K562 (cell line): ENCODE measurements around the gene TXN. TPM values are rescaled to one million over a fixed set of nuclear protein-coding genes. Genes with fewer than 3 reads are reported as not detected.
A peak's percentile ranks its signal among the peaks of the same experiment; 100 is the strongest.

Experiments
- ELK3 ChIP-seq: fragments of 450-650 bp; formaldehyde crosslinking; IDR thresholded peaks from 2 replicates; pipeline ENCODE4 v1.4.0; 2020; ENCODE audit warnings: mild to moderate bottlenecking
- EWSR1 ChIP-seq: fragments of 450-650 bp; IDR thresholded peaks from 2 replicates; pipeline ENCODE4 v1.6.1; 2018; ENCODE audit warnings: borderline replicate concordance, mild to moderate bottlenecking, low read depth, moderate library complexity; ENCODE audit not compliant: partially characterized antibody
- GATAD2A ChIP-seq: fragments of 450-650 bp; IDR thresholded peaks from 2 replicates; pipeline ENCODE4 v1.6.1; 2017
- KAT8 ChIP-seq: fragments of 450-650 bp; IDR thresholded peaks from 2 replicates; pipeline ENCODE4 v1.6.1; 2016; ENCODE audit warnings: low read depth, mild to moderate bottlenecking
- KLF1 ChIP-seq: fragments of 450-650 bp; IDR thresholded peaks from 2 replicates; pipeline ENCODE4 v1.6.1; 2016; ENCODE audit warnings: missing genetic modification characterization, missing compliant biosample characterization
- NCOA2 ChIP-seq, 2 experiments: fragments of 450-650 bp; IDR thresholded peaks; 2 replicates each; pipeline ENCODE4 v1.6.1; 2018; ENCODE audit warnings: mild to moderate bottlenecking in 2 of 2, moderate library complexity in 1 of 2; ENCODE audit not compliant: partially characterized antibody in 2 of 2
- PCBP1 ChIP-seq: fragments of 200-400 bp; formaldehyde crosslinking; IDR thresholded peaks from 2 replicates; pipeline ENCODE4 v1.6.1; 2018; ENCODE audit warnings: mild to moderate bottlenecking, low read depth, low read length; ENCODE audit not compliant: poor library complexity, severe bottlenecking
- RCOR1 ChIP-seq, 2 experiments: IDR thresholded peaks; 2 replicates each; pipeline ENCODE4 v1.6.1; 2012; ENCODE audit warnings: low read depth in 2 of 2, low read length in 2 of 2, borderline replicate concordance in 1 of 2, improper control_type of control experiment in 1 of 2
- RFX1 ChIP-seq: fragments of 450-650 bp; IDR thresholded peaks from 2 replicates; pipeline ENCODE4 v1.6.1; 2016; ENCODE audit warnings: mild to moderate bottlenecking, moderate library complexity
- SOX6 ChIP-seq: fragments of 450-650 bp; IDR thresholded peaks from 2 replicates; pipeline ENCODE4 v1.6.1; 2014; ENCODE audit warnings: mild to moderate bottlenecking
- TARDBP ChIP-seq: fragments of 450-650 bp; IDR thresholded peaks from 2 replicates; pipeline ENCODE4 v1.6.1; 2016
- TBP ChIP-seq: optimal IDR thresholded peaks from 2 replicates; pipeline ENCODE3; 2011; ENCODE audit warnings: low read depth, low read length, improper control_type of control experiment
- TCF7L2 ChIP-seq: fragments of 150-350 bp; IDR thresholded peaks from 2 replicates; pipeline ENCODE4 v1.6.1; 2016; ENCODE audit warnings: low read depth, mild to moderate bottlenecking, low read length, moderate library complexity
- TFAM ChIP-seq: fragments of 250-450 bp; sonication (Bioruptor Pico); conservative IDR thresholded peaks from 2 replicates; pipeline ENCODE4 v1.5.0; 2021; ENCODE audit warnings: mild to moderate bottlenecking, moderate library complexity
- ZNF449 ChIP-seq: fragments of 250-450 bp; sonication (Bioruptor Pico); IDR thresholded peaks from 2 replicates; pipeline ENCODE4 v1.8.0; 2022; ENCODE audit warnings: moderate library complexity, mild to moderate bottlenecking, inconsistent platforms
- polyA plus RNA-seq, 8 experiments: library from polyadenylated mRNA; depleted of rRNA in 4 of 8; stranded (reverse) in 5 of 8; unstranded in 3 of 8; fragments of >200 nt; fragmentation: Nextera tagmentation in 2 of 8; fragmentation: Illumina TruSeq in 1 of 8; extraction: Ambion mirVana in 2 of 8; extraction: Trizol in 1 of 8; gene quantifications; 2 replicates each; pipeline versions ENCODE4 v1.2.1 to v1.2.3, GENCODE V29; 2011 to 2014; ENCODE audit warnings: inconsistent platforms in 1 of 8, missing spikeins in 1 of 8
- total RNA-seq, 7 experiments: library from RNA; depleted of rRNA in 6 of 7; stranded (reverse); fragments of >200 nt in 6 of 7; fragmentation: Illumina TruSeq in 2 of 7; extraction: Trizol in 2 of 7; gene quantifications; 2 replicates each; pipeline versions ENCODE4 v1.2.1 to v1.2.3, GENCODE V29; 2011 to 2021; ENCODE audit warnings: low replicate concordance in 1 of 7
- TF ChIP-seq, protein P1 (sequence below), 2 experiments: fragments of 450-650 bp; formaldehyde crosslinking in 1 of 2; IDR thresholded peaks; 2 replicates each; pipeline versions ENCODE4 v1.4.0 to v1.6.1; 2014 to 2020; ENCODE audit warnings: mild to moderate bottlenecking in 2 of 2, borderline replicate concordance in 1 of 2, low read depth in 1 of 2
- TF ChIP-seq, protein P2 (sequence below): sonication (generic); formaldehyde crosslinking; IDR thresholded peaks from 2 replicates; pipeline ENCODE4 v1.8.1; 2023; ENCODE audit warnings: mild to moderate bottlenecking, missing genetic modification reagents, moderate library complexity

Gene TXN
- total and polyA plus RNA-seq, 9 of the 15 experiments (the other 6 are each of a cell fraction or from before 2014, with no cell fraction given), result 272 to 1,596 (median 514) TPM

GRCh38 chr9:110252509-110253139 lies 3.7 kb downstream of the TXN start (continued):
- TF ChIP-seq, protein P1, sequence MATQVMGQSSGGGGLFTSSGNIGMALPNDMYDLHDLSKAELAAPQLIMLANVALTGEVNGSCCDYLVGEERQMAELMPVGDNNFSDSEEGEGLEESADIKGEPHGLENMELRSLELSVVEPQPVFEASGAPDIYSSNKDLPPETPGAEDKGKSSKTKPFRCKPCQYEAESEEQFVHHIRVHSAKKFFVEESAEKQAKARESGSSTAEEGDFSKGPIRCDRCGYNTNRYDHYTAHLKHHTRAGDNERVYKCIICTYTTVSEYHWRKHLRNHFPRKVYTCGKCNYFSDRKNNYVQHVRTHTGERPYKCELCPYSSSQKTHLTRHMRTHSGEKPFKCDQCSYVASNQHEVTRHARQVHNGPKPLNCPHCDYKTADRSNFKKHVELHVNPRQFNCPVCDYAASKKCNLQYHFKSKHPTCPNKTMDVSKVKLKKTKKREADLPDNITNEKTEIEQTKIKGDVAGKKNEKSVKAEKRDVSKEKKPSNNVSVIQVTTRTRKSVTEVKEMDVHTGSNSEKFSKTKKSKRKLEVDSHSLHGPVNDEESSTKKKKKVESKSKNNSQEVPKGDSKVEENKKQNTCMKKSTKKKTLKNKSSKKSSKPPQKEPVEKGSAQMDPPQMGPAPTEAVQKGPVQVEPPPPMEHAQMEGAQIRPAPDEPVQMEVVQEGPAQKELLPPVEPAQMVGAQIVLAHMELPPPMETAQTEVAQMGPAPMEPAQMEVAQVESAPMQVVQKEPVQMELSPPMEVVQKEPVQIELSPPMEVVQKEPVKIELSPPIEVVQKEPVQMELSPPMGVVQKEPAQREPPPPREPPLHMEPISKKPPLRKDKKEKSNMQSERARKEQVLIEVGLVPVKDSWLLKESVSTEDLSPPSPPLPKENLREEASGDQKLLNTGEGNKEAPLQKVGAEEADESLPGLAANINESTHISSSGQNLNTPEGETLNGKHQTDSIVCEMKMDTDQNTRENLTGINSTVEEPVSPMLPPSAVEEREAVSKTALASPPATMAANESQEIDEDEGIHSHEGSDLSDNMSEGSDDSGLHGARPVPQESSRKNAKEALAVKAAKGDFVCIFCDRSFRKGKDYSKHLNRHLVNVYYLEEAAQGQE (IDR thresholded peaks at IDR 0.05; ENCODE audit: borderline replicate concordance), result no peak
- TF ChIP-seq, protein P1 (CRISPR knock-in tag; IDR thresholded peaks at IDR 0.05; ENCODE audit: low read depth), result no peak
- TF ChIP-seq TARDBP (no peak), TFAM (CRISPR knock-in tag) (no peak), PCBP1 (no peak), EWSR1 (no peak), TBP (no peak), RCOR1 (IDR thresholded peaks at IDR 0.05; ENCODE audit: borderline replicate concordance in 1 of 2, low read depth in 2 of 2, low read length in 2 of 2) (peak in 1 of 2 experiments; percentile 27; a peak in 1 of 4 replicates), NCOA2 (IDR thresholded peaks at IDR 0.05; ENCODE audit: partially characterized antibody in 2 of 2) (no peak), TCF7L2 (no peak), SOX6 (peak; percentile 38; the same call in 1 of the 2 replicates), KLF1 (tag) (no peak), KAT8 (no peak), GATAD2A (no peak), ZNF449 (CRISPR knock-in tag) (no peak), RFX1 (peak; percentile 61), ELK3 (no peak)
- TF ChIP-seq, protein P2, sequence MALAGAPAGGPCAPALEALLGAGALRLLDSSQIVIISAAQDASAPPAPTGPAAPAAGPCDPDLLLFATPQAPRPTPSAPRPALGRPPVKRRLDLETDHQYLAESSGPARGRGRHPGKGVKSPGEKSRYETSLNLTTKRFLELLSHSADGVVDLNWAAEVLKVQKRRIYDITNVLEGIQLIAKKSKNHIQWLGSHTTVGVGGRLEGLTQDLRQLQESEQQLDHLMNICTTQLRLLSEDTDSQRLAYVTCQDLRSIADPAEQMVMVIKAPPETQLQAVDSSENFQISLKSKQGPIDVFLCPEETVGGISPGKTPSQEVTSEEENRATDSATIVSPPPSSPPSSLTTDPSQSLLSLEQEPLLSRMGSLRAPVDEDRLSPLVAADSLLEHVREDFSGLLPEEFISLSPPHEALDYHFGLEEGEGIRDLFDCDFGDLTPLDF (CRISPR knock-in tag), result no peak
